RKO (cell line): ENCODE measurements around the gene BTBD9.

Source experiments
- DNase-seq: peaks from one replicate; pipeline ENCODE4 v3.0.0-alpha.2; 2016; ENCODE audit warnings: low spot score

BTBD9 gene

GRCh38 chr6:38160831-38161230 lies 478.9 kb downstream of the BTBD9 start:
- no peak for DNase-seq

GRCh38 chr6:38159596-38159995 lies 480.1 kb downstream of the BTBD9 start:
- DNase-seq = no peak

- no peak for DNase-seq
Measured at GRCh38 chr6:38158762-38159350, 480.9 kb downstream of the BTBD9 start.

- DNase-seq = no peak
Measured at GRCh38 chr6:38157905-38158304, 481.8 kb downstream of the BTBD9 start.

- no peak for DNase-seq
Measured at GRCh38 chr6:38156818-38157565, 482.7 kb downstream of the BTBD9 start.

GRCh38 chr6:38155621-38156204 lies 484.0 kb downstream of the BTBD9 start:
- no peak for DNase-seq

- no peak for DNase-seq
Measured at GRCh38 chr6:38155144-38155543, 484.6 kb downstream of the BTBD9 start.

- DNase-seq = no peak
Measured at GRCh38 chr6:38154731-38155130, 485.0 kb downstream of the BTBD9 start.

GRCh38 chr6:38153798-38154345 lies 485.9 kb downstream of the BTBD9 start:
- DNase-seq = no peak

GRCh38 chr6:38153076-38153797 lies 486.5 kb downstream of the BTBD9 start:
- no peak for DNase-seq

GRCh38 chr6:38152620-38153019 lies 487.1 kb downstream of the BTBD9 start:
- DNase-seq = no peak

- DNase-seq = no peak
Measured at GRCh38 chr6:38151580-38152500, 487.9 kb downstream of the BTBD9 start.

- no peak for DNase-seq
Measured at GRCh38 chr6:38150681-38151296, 488.9 kb downstream of the BTBD9 start.

GRCh38 chr6:38150021-38150420 lies 489.7 kb downstream of the BTBD9 start:
- no peak for DNase-seq

GRCh38 chr6:38149531-38149930 lies 490.2 kb downstream of the BTBD9 start:
- DNase-seq = no peak

GRCh38 chr6:38148606-38149005 lies 491.1 kb downstream of the BTBD9 start:
- no peak for DNase-seq

GRCh38 chr6:38146734-38147027 lies 493.0 kb downstream of the BTBD9 start:
- DNase-seq = no peak

- DNase-seq = no peak
Measured at GRCh38 chr6:38146021-38146733, 493.6 kb downstream of the BTBD9 start.

- no peak for DNase-seq
Measured at GRCh38 chr6:38144365-38144945, 495.3 kb downstream of the BTBD9 start.
